GM21576 (cell line): ENCODE measurements around the gene BCL2.

Experiments used
- ATAC-seq: cut with Tn5 transposase; IDR thresholded peaks from one replicate; pipeline ENCODE4 v1.9.1; 2021; ENCODE audit warnings: mild to moderate bottlenecking, moderate library complexity; ENCODE audit not compliant: unreplicated experiment

BCL2 gene

GRCh38 chr18:63161761-63162195, 157.8 kb downstream of the BCL2 start:
- ATAC-seq = peak; percentile 43

GRCh38 chr18:63161032-63161760, 158.4 kb downstream of the BCL2 start:
- peak; percentile 24 for ATAC-seq

- ATAC-seq = no peak
Observed at GRCh38 chr18:63160172-63160995, 159.2 kb downstream of the BCL2 start.

DNA sequence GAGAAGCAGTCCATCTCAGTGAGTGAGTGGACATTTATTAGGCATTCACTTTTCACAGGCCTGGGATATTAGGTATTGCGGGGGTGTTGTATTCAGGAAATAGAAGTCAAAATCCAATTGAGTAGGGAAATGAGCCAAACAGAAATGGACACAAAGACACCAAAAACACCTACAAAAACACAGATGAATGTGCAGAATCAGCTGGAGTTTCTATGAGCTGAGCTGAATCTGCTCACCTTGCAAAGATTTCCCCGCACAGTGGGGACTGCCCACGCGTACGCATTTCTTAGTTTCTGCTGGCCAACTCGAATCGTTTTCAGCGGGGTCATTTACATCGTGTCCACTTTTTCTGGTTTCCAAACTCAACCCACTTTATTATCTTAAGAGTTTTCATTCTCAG, 160.0 kb downstream of the BCL2 start:
- no peak for ATAC-seq

DNA sequence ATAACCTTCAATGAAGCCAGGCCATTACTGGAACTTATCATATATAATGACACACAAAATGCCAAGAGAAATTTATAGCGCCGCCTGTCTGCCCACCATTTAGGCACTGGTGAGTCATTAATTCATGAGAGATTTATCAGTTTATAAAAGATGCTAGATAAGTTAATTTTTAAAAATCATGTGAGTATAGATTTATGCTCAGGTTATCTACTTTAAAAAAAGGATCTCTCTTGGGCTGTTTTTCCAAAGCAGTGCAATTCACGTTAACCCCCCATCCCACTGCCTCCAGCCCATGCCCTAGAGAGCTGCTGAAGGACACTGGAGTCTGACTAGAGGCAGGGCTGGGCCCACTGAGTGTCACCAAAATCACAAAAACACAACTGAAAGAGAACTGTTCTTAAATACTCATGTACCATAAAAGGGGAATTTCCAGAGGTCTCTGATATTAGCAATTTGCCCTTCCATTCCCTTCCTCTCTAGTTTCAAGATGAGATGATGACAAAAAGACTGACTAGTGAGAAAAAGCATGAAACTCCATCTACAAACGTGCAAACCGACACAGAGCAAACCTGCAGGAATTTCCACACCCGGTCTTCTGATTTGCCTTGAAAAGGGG, 160.8 kb downstream of the BCL2 start:
- no peak for ATAC-seq

- no peak for ATAC-seq
Observed at GRCh38 chr18:63158012-63158631, 161.4 kb downstream of the BCL2 start.

DNA sequence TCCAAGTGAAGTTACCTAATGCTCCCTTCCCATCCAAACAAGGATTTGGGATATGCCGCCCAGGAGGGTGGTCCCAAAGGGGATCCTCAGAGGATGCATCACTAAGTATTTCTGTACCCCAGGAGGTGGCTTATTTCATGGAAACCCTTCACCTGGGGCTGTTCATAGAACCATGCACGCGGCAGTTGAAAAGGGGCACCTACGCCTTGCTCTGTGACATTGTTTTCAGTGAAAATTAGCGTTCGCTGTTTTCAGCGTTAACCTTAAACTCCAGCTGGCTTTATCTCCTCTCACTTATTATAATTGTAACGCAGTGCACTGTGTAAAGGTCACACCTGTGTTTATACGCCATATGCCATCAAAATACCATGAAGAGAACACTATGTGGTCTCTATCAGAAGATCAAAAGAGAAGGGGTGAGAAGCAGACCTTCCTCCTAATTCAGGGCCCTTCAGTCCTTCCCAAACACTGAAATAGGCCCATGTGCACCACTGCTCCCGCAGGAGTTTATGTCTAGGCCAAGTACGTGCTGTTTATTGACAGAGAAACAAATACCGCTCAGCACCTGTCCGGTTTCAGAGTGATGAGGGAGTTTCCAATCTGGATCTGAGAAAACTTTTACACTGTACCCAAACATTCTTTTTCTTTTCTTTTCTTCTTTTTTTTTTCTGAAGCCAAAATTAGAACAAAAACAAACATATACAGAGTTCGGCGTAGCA, 162.1 kb downstream of the BCL2 start:
- ATAC-seq = peak; percentile 16

GRCh38 chr18:63155910-63156773, 163.4 kb downstream of the BCL2 start:
- ATAC-seq = no peak

DNA sequence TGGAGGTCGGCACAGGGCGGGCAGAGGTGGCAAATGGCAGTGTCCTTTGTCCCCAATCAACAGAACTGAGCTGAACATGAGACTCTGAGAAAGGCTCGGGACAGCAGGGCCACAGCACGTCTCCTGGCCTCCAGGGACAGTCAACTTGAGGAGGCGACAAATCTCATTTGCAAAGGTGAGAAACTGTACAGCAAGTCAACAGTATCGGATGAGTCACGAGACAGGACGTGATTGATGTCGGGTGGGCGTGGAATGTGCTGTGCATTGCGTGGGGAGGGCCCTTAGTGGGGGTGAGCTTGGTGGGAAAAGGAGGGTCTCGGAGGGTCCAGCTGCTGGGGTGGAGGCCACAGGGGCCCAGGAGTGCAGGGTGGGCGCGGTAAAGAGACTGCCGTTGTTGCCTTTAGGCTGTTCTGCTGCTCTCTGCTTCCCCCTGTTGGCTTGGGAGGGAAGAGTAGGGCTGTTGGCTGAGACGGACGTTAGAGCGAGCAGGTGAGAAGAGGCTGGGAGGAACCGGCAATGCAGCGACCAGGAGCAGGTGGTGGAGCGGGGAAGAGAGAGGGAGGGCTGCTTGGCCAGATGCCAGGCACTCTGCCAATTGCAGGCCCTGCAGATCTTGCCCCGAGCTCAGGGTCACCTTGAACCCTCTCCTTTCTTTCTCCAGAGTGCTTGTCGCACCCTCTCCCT, 164.3 kb downstream of the BCL2 start:
- peak; percentile 33 for ATAC-seq

DNA sequence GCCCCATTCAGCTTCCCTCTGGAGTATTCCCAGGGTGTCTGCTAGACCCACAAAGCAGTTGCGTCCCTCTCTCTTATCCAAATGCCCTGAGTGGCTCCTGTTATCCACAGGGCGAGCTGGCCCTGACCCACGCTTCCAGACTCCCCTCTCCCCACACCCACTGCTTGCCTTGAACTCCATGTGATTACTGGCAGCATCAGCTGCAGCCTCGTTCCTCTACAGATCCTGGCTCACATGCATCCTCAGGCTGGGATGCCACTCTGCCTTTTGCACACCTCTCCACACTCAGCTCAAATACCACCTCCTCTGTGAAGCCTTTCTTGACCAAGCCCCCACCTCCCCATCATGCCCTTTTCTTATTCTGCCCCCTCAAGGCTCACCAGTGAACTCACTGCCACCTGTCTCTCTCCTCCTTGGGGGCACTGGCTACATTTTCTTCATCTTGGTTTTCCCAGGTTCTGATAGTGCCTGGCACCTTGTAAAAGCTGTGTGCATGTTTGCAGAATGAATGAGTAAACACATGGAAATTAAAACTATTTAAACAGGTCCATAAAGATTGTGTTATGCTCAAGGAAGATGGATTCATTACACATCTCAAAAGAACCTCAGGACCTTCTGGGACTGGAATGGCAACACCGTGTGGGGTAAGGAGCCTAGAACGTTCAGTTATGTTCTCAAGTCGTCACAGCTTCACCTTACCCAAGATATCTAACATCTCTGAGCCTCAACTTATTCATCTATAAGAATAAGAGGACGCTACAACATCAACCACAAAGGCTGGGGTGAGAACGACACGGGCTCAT, 165.0 kb downstream of the BCL2 start:
- ATAC-seq = no peak

- ATAC-seq = no peak
Observed at GRCh38 chr18:63152791-63153190, 166.8 kb downstream of the BCL2 start.

DNA sequence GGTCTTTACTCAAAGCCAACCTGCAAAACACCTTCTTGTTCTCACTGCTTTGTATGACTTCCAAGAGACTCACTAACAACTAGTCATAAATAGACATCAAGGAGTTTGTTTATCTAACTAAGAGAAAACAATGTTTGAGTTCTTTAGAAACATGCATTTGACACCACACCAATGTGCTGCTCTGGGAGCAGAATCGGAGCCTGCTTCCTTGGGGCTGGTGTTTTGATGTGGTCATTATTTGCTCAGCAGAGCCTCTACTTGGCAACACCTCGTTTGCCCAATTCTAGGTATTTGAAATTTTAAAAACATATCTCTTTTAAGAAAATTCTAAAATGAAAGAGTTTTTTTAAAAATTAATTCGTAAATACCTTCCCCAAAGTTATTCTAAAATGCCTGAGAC, 167.5 kb downstream of the BCL2 start:
- no peak for ATAC-seq

DNA sequence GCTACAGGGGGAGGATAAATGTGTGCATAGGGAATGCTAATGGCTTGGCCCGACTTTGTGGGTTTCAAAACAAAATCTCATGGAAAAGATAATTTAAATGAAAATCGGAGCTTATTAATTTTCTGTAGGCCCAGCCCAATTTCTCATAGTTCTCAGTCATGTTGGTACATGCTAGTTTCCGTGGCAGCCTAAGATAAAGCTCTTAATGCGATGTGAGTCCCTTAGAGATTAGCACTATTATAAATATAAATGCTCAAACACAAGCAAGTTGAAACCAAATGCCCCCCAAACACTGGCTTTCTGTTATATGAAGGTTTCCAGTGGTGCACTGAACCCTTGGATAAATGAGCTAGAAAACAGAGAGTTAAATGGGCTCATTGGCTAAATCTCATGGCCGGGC, 168.0 kb downstream of the BCL2 start:
- ATAC-seq = no peak

GRCh38 chr18:63150942-63151421, 168.6 kb downstream of the BCL2 start:
- no peak for ATAC-seq

DNA sequence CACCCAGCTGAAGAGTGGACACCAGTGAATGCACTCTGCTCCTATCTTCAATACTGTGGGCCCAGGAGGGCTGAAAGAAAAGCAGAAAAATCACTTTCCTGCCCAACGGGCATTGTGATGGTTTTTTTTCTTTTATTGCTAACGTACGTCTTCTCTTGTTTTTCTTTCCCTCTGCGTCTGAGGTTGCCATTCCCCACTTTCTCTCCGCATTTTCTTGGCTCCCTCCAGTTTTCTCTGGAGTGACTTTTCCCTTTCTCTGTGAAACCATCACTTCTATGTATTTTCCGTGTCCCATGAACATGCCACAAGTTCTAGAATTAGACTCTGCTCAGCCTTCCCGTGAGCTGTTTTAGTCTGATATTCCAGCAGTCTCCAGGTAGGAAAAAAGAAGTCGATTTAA, 169.2 kb downstream of the BCL2 start:
- no peak for ATAC-seq

DNA sequence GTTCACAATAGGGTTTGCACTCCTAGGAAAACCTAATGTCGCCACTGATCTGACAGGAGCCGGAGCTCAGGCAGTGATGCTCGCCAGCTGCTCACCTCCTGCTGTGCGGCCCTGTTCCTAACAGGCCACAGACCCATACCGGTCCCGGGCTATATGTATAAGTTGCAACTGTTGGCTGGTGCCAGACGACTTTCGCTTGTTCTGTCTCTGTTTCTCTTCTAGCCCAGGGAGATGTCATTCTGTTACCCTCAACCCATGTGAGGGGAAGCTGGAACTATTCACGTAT, 170.3 kb downstream of the BCL2 start:
- no peak for ATAC-seq

- ATAC-seq = no peak
Observed at GRCh38 chr18:63148449-63149301, 170.9 kb downstream of the BCL2 start.

- no peak for ATAC-seq
Observed at GRCh38 chr18:63147973-63148372, 171.6 kb downstream of the BCL2 start.
